Stimulated activated CD8-positive, alpha-beta memory T cell treated with anti-CD3 and anti-CD28 coated beads, Interleukin-12 subunit alpha, Interleukin-12 subunit beta, amount 100 ng/mL, for 24 hours (primary cell): ENCODE results near the gene CPNE7.

ENCODE experiments used
- DNase-seq: peaks from one replicate; pipeline ENCODE4 v3.0.0-alpha.2; 2020; ENCODE audit errors: extremely low read depth

Gene CPNE7

DNA sequence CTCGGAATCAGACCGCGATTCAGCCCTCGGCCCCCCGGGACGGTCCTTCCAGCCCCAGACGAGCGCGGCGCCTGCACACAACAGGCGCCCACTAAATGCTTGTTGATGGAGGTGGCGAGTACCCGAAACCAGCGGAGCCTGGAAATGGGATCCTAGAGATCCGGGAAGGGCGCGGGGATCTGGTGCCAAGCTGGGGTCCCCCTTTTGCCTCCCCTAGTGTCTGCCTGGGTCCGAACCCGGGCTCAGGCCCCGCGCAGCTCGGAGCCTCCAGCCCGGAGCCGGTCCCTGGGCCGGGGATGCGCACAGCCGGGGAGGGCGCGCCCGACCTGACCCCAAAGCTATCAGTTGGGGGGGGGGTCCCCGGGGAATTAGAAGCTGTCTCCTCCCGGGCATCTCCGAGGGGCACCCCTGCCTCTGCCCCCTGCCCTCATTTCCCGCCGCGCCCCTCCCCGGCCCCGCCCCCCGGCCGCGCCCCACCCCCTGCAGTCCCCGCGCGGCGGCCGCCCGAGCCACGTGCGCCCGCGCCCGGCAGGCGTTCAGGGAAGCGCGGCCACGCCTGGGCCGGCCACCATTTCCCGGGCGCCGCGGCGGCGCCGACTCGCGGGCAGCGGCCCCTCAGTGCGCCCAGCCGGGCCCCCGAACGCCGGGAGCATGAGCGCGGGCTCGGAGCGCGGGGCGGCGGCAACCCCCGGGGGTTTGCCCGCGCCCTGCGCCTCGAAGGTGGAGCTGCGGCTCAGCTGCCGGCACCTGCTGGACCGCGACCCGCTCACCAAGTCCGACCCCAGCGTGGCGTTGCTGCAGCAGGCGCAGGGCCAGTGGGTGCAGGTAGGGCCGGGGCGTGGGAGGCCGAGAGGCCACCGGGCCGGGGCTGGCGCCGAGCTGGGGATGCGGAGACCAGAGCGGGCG, at the start of gene CPNE7:
CPNE7 (plus strand) TSS at position 512 of the 906 bp plus-strand sequence; CDS start at position 652, 140 bp downstream.
- DNase-seq = no peak

DNA sequence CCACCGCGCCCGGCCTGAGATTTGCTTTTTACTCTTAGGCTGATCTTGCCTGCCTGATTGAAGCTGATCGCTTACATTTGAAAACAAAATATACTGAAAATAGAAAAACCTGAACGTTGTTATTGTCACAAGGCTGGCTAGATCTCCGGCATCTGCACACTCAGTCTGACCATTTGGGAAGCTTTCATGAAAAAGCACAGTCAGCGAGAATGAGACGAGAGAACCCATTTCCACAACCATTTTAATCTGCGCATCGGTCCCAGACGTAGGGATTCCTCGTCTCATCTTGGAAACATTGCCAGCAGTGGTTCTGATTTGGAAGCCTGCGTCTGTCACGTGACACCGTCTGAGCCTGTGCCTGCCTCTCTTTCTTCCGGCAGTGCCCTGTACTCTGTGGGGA, 46.5 kb upstream of the CPNE7 start:
- no peak for DNase-seq

- no peak for DNase-seq
Measured at GRCh38 chr16:89530401-89531381, 44.9 kb upstream of the CPNE7 start.

DNA sequence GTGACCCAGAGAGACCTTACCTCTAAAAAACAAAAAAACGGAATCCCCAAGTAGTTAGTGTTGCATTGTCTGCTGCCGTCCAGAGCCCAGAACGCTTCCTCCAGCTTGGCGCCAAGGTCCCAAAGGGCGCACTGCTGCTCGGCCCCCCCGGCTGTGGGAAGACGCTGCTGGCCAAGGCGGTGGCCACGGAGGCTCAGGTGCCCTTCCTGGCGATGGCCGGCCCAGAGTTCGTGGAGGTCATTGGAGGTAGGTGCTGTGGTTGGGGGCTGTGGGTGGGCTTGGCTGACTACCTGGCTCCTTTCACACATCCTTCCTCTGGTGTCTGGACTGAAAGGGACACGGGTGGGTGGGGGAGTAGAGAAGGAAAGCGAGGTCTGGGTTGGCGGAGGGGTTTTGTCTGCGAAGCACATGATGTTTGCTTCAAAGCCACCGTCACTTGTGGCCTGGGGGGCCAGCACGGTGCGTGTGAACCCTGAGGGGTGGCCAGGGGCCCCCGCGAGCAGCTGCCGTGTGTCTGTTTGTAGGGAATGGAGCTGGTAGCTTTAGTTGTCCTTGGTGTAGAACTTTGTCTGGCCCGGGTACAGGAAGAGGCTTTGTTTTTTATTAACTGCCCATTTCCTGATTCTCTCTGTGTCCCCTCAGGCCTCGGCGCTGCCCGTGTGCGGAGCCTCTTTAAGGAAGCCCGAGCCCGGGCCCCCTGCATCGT, 43.6 kb upstream of the CPNE7 start:
- no peak for DNase-seq

- no peak for DNase-seq
Measured at GRCh38 chr16:89534252-89534756, 41.3 kb upstream of the CPNE7 start.

GRCh38 chr16:89536371-89536770, 39.2 kb upstream of the CPNE7 start:
- DNase-seq = no peak

- DNase-seq = no peak
Measured at GRCh38 chr16:89536886-89537548, 38.5 kb upstream of the CPNE7 start.

GRCh38 chr16:89537549-89537925, 38.0 kb upstream of the CPNE7 start:
- no peak for DNase-seq

- no peak for DNase-seq
Measured at GRCh38 chr16:89538286-89538685, 37.3 kb upstream of the CPNE7 start.

DNA sequence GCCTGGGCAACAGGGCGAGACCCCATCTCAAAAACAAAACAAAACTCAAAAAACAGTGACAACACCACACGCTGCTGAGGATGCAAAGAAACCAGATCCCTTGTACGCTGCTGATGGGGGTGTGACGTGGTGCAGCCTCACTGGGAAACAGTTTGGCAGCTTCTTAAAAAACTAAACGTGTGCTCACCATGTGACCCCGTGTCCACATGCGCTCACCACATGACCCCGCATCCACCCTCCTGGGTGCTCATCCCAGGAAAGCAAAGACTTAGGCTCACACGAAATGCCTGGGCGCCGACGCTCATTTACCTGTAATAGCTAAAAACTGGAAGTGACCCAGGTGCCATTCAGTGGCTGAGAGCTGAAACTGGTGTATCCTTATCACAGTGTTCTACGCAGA, 35.0 kb upstream of the CPNE7 start:
- DNase-seq = no peak

- DNase-seq = no peak
Measured at GRCh38 chr16:89541792-89542191, 33.8 kb upstream of the CPNE7 start.

DNA sequence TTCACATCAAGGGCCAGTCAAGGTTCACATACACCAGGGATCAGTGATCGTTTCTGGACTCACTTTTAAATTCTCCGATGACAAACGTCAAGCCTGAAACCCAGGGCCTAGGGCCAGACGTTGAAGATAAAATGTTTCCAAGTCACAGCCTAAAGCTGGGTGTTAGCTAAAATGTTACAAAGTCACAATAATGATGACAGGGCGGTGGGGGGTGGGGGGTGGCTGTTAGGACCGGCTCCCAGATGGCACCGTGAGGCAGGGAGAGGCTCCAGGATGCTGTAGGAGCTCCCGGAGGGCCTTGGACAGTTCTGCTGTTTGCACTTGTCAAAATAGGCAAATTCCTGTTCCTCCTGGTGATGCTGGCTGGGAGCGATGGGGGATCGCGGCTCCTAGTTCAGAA, 31.4 kb upstream of the CPNE7 start:
- no peak for DNase-seq

DNA sequence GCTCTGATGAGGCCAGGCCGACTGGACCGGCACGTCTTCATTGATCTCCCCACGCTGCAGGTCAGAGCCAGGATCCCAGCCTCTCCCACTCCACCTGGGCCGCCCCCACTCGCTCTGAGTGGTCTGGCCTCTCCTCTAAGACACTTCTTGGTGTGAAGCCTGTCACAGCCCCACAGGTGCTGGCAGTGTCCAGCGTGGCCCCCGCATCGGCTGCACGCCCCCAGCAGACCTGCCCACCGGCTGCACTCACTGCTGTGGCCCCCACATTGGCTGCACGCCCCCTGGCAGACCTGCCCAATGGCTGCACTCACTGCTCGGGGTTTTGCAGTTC, 30.9 kb upstream of the CPNE7 start:
- no peak for DNase-seq

DNA sequence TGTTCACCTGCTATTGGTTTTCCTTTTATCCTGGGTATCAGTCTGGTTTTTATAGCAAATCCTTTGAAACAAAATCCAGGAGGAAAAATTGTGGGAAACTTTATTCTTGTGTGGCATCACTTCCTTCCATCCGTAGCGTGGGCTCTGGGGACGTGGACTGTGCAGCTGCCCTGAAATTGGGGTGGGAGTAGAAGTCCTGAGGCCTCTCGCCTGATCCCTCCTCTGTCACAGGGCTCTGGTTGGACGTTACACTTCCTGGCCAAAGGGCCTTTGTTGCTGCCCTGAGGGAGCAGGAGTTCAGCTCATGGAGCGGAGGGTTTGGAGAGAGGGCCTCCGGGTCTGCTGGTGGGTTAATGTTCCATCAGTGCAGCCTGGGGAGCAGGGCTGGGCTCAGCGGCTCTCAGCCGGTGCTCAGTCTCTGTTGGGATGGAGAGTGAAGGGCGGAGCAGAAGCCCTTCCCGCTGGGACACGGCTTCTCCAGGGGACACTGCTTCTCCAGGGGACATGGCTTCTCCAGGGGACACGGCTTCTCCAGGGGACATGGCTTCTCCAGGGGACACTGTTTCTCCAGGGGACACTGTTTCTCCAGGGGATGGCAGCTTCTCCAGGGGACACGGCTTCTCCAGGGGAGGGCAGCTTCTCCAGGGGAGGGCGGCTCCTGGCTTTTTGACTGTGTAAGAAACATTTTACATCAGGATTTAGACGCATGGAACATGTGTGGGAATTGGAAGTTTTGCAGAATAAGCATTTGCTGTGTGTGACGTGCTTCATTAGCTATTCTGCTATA, 30.3 kb upstream of the CPNE7 start:
- no peak for DNase-seq

- no peak for DNase-seq
Measured at GRCh38 chr16:89545831-89546574, 29.6 kb upstream of the CPNE7 start.

DNA sequence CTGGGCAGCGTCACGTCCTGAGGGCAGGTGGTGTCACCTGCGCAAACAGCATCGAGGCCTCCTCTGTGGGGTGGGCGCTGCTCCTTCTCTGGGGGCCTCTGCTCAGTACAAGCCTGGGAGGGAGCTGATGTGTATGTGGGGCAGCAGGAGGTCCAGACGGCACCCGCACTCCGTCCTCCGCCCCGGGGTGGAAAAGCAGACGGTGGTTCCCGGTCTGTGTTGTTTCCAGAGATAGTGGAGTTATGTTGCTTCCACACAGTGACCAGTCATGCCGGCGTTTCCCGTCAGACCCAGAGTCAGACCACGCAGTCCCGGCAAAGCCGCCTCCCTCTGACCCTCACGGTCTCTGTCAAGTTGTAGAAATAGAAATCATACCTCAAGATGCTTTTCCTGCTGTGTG, 28.8 kb upstream of the CPNE7 start:
- no peak for DNase-seq

DNA sequence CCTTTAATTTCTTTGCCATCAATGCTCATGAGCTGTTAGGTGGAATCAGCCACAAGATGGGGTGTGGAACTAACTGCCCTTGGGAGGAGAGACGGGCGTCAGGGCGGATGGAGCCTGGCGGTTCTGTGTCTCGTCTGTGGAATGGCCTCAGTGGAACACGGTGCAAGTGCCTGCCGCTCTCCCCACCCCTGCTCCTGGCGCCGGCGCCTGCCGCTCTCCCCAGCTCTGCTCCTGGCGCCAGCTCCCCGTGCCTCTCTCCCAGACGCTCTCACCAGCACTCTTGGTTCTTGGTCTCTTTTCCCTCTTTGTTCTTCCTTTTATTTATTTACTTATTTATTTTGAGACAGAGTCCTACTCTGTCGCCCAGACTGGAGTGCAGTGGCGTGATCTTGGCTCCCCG, 28.3 kb upstream of the CPNE7 start:
- DNase-seq = no peak

DNA sequence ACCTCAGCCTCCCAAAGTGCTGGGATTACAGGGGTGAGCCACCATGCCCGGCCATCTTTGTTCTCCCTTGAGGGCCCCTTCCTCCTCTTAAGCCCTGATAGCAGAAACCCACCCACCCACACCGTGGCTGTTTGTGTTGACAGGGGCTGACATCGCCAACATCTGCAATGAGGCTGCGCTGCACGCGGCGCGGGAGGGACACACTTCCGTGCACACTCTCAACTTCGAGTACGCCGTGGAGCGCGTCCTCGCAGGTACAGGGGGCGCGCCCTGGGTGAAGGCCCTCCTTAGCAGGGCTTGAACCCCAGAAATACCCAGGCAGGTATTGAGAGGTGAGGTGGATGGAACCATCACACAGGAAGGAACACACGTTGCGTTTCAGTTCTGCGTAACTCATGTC, 27.7 kb upstream of the CPNE7 start:
- no peak for DNase-seq

GRCh38 chr16:89548344-89549006, 27.1 kb upstream of the CPNE7 start:
- no peak for DNase-seq
